ENCODE measurements around the gene GMDS. TPM values are rescaled to one million over a fixed set of nuclear protein-coding genes. Genes with fewer than 3 reads are reported as not detected.

The GMDS gene
- polyA plus RNA-seq, 1 donor (not counting 4 experiments of a cell fraction or from before 2014, with no cell fraction given) = 22.1 TPM

DNA sequence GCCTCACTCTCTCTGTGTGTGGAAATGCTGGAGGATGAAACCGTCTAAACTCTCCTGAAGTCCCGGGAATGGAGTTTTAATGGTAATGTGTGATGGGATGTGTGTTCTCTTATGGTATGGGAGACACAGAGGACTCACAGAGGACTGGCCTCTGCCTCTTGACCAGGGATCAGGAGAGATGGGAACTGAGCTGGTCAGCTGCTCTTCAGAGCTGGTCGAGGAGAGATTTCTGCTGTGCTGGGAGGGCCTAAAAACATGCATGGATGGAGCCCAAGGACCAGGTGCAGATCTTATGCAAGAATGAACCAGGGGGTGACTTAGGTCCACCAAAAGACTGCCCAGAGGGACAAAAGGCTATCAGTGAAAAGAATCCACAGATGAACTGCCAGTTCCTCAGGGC is 27.3 kb upstream of the GMDS start:
- FAIRE-seq = no peak
- dilution Hi-C loops (cut with MboI; ENCODE audit: extremely low pct_ligation_motif_present, low sequenced_read_pairs) = no loop called here

GRCh38 chr6:2270054-2270453 is 24.6 kb upstream of the GMDS start:
- no peak overlapping the region for H3K4me3 ChIP-seq (ENCODE audit: control insufficient read depth in 2 of 3, extremely low read depth in 1 of 3, insufficient read depth in 2 of 3, low read depth in 1 of 3, low read length in 3 of 3)
- no peak overlapping the region for H3K27ac ChIP-seq (ENCODE audit: control insufficient read depth, insufficient read depth, low read length)
- no peak overlapping the region for H3K9ac ChIP-seq (ENCODE audit: control insufficient read depth, extremely low read depth, insufficient read depth, low read length)
- no peaks in the 10 kb centered on the region for H4K20me1 ChIP-seq (ENCODE audit: control insufficient read depth, extremely low read depth, insufficient read depth, low read length)
- no peaks in the 10 kb centered on the region for H3K36me3 ChIP-seq (ENCODE audit: control insufficient read depth in 2 of 2, extremely low read depth in 1 of 2, insufficient read depth in 2 of 2, low read length in 2 of 2)
- TF ChIP-seq, protein P1, sequence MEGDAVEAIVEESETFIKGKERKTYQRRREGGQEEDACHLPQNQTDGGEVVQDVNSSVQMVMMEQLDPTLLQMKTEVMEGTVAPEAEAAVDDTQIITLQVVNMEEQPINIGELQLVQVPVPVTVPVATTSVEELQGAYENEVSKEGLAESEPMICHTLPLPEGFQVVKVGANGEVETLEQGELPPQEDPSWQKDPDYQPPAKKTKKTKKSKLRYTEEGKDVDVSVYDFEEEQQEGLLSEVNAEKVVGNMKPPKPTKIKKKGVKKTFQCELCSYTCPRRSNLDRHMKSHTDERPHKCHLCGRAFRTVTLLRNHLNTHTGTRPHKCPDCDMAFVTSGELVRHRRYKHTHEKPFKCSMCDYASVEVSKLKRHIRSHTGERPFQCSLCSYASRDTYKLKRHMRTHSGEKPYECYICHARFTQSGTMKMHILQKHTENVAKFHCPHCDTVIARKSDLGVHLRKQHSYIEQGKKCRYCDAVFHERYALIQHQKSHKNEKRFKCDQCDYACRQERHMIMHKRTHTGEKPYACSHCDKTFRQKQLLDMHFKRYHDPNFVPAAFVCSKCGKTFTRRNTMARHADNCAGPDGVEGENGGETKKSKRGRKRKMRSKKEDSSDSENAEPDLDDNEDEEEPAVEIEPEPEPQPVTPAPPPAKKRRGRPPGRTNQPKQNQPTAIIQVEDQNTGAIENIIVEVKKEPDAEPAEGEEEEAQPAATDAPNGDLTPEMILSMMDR (optimal IDR thresholded peaks at IDR 0.05 in 1 of 3, IDR thresholded peaks at IDR 0.05 in 1 of 3, conservative IDR thresholded peaks at IDR 0.05 in 1 of 3; ENCODE audit: extremely low read depth in 1 of 3, insufficient read depth in 2 of 3, low read length in 3 of 3) = no peak
- TF ChIP-seq EZH2 (IDR thresholded peaks at IDR 0.05; ENCODE audit: low read length) = no peak
- dilution Hi-C loops (cut with MboI; ENCODE audit: extremely low pct_ligation_motif_present, low sequenced_read_pairs) = no loop called here
- no peak for DNase-seq (ENCODE audit: low read depth, low spot score)
- no peaks in the 10 kb centered on the region for H3K9me1 ChIP-seq (ENCODE audit: control insufficient read depth, extremely low read depth, insufficient read depth, low read length)
- H3K4me2 ChIP-seq (ENCODE audit: control insufficient read depth, extremely low read depth, insufficient read depth, low read depth, low read length) = no peak overlapping the region
- no peaks in the 10 kb centered on the region for H3K4me1 ChIP-seq (ENCODE audit: control insufficient read depth, extremely low read depth, insufficient read depth, low read length)
- FAIRE-seq = no peak
- H3K27me3 ChIP-seq (ENCODE audit: control insufficient read depth, extremely low read depth, insufficient read depth, low read length) = no peaks in the 10 kb centered on the region
- H3K79me2 ChIP-seq (ENCODE audit: control insufficient read depth, insufficient read depth, low read length) = no peaks in the 10 kb centered on the region
- no peaks in the 10 kb centered on the region for H3K9me3 ChIP-seq (ENCODE audit: control insufficient read depth, low read depth, low read length)
- no peak overlapping the region for H2AFZ ChIP-seq (ENCODE audit: control insufficient read depth, low read length)

More for the DNA sequence above, 27.3 kb upstream of the GMDS start:
- no peaks in the 10 kb centered on the region for H3K4me1 ChIP-seq (ENCODE audit: control insufficient read depth, extremely low read depth, insufficient read depth, low read length)
- H3K4me3 ChIP-seq (ENCODE audit: control insufficient read depth in 2 of 3, extremely low read depth in 1 of 3, insufficient read depth in 2 of 3, low read depth in 1 of 3, low read length in 3 of 3) = no peak overlapping the region
- no peak overlapping the region for H3K4me2 ChIP-seq (ENCODE audit: control insufficient read depth, extremely low read depth, insufficient read depth, low read depth, low read length)
- no peaks in the 10 kb centered on the region for H3K36me3 ChIP-seq (ENCODE audit: control insufficient read depth in 2 of 2, extremely low read depth in 1 of 2, insufficient read depth in 2 of 2, low read length in 2 of 2)
- H3K27me3 ChIP-seq (ENCODE audit: control insufficient read depth, extremely low read depth, insufficient read depth, low read length) = no peaks in the 10 kb centered on the region
- no peak for DNase-seq (ENCODE audit: low read depth, low spot score)
- no peak overlapping the region for H2AFZ ChIP-seq (ENCODE audit: control insufficient read depth, low read length)
- H3K9ac ChIP-seq (ENCODE audit: control insufficient read depth, extremely low read depth, insufficient read depth, low read length) = no peak overlapping the region
- no peak overlapping the region for H3K27ac ChIP-seq (ENCODE audit: control insufficient read depth, insufficient read depth, low read length)
- no peaks in the 10 kb centered on the region for H3K9me1 ChIP-seq (ENCODE audit: control insufficient read depth, extremely low read depth, insufficient read depth, low read length)
- no peaks in the 10 kb centered on the region for H4K20me1 ChIP-seq (ENCODE audit: control insufficient read depth, extremely low read depth, insufficient read depth, low read length)
- no peaks in the 10 kb centered on the region for H3K79me2 ChIP-seq (ENCODE audit: control insufficient read depth, insufficient read depth, low read length)
- TF ChIP-seq EZH2 (IDR thresholded peaks at IDR 0.05; ENCODE audit: low read length) = no peak
- TF ChIP-seq, protein P1 (optimal IDR thresholded peaks at IDR 0.05 in 1 of 3, IDR thresholded peaks at IDR 0.05 in 1 of 3, conservative IDR thresholded peaks at IDR 0.05 in 1 of 3; ENCODE audit: extremely low read depth in 1 of 3, insufficient read depth in 2 of 3, low read length in 3 of 3) = no peak
- no peaks in the 10 kb centered on the region for H3K9me3 ChIP-seq (ENCODE audit: control insufficient read depth, low read depth, low read length)

Measured in keratinocyte (primary cell).